Retina (tissue), 1 donor: ENCODE measurements around the gene LHX4.

ENCODE experiments used
- DNase-seq: peaks from one replicate; pipeline ENCODE4 v3.0.0-alpha.2; 2016

The LHX4 gene

GRCh38 chr1:180228648-180229482 lies 1.2 kb upstream of the LHX4 start:
- DNase-seq: peak; percentile 80

DNA sequence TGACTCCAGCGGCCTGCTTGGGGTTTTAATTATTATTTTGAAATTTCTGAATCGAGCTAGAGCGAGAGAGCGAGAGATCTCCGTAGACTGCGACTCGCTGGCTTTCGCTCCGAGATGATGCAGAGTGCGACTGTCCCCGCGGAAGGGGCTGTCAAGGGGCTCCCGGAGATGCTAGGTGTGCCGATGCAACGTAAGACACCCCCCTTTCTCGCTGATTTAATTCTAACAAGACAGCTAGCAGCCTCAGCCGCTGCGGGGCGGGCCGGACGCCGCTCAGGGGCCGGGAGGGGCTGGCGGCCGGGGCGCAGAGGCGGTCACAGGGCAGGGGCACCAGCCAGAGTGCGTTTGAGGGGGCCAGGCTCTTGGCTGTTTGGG lies 339 bp downstream of the LHX4 start:
- peak; percentile 78 for DNase-seq

DNA sequence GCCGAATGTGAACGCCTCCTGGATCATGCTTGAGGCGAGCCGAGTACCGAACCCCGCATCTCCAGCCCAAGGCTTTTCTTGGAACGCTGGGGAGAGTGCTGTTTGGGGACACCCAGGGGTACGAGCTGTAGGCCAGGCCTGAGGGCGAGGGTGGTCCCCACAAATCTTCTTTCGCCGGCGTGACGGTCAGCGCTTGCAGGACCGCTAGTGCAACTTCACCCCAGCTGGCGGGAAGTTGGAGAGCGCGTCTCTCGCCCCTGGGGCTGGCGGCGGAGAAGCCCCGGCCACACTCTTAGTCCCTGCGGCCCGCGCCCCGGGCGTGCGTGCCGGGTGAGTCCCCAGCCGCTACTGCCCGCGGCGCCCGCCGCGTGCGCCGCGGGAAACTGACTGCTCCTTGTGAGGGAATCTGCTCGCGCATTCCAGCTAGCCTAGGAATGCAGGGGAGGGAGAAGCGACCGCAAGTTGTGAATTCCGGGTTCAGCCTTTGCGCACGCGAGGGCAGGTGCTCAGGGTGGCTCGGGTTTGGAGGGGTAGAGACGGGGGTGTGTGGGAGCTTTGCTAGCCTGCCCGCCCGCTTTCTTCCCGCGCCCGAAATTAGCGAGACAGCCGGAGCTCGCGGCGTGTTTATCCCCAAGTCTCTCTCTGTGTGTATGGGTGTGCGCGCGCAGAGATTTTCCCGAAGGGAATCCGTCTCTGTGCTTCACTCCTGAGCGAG lies 884 bp downstream of the LHX4 start:
- peak; percentile 75 for DNase-seq

GRCh38 chr1:180231506-180231921 lies 1.4 kb downstream of the LHX4 start:
- DNase-seq: peak; percentile 72

GRCh38 chr1:180231936-180232335 lies 1.9 kb downstream of the LHX4 start:
- DNase-seq: no peak

DNA sequence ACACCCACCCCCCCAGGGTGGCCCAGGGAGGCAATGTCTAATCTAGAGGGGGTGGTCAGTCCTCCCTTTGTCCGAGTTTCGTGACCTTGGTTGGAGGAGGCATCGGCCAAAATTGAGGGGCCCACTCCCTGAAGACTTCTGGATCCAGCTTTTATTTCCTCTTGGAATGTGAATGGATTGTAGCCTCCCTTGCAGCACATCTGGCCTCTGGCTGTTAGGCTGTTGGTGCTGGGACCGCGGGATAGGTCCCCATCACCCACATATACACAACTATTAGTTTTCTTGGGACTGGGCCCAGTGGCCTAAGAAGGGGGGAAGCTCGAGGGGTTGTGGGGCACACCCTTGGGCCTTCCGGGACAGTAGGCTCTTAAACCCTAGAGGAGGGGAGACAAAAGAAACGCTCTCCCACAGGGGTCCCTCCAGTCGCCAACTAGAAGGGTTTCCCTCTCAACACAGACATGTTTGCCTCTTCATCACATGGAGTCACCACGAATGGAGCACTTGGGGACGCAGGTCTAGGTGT lies 2.5 kb downstream of the LHX4 start:
- no peak for DNase-seq

GRCh38 chr1:180233191-180234011 lies 3.3 kb downstream of the LHX4 start:
- DNase-seq: peak; percentile 50

DNA sequence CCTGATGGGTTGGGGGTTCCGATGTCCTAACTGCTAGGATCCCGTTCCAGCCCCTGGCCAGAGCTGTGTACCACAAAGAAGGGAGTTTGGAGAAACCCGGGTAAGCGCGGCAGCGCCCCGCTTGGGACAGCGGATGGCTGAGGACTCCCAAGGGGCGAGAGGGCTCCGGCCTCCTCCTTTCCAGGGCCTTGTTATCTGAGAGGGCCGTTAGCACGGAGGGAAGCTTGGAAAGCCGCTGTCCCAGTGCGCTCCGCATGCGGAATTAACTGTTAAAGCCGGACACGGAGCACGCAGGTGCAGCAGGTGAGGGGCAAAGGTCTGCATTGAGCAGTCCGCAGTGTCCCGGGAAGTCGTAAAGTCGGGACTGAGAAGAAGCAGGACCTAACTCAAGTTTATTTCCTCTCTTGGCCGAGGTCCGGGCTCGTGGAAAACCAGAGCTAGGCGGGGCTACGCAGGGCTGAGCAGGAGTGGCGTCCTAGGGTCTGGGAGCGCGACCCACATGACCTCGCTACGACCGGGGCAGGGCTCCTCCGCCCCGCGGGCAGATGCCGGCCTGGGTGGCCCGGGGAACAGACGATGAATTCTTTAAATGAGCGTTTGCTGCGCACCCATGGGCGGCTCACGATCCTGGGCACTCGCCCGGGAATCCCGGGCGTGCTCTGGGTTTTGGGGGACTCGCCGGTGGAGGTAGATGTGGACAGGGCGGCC lies 4.5 kb downstream of the LHX4 start:
- DNase-seq: peak; percentile 72

DNA sequence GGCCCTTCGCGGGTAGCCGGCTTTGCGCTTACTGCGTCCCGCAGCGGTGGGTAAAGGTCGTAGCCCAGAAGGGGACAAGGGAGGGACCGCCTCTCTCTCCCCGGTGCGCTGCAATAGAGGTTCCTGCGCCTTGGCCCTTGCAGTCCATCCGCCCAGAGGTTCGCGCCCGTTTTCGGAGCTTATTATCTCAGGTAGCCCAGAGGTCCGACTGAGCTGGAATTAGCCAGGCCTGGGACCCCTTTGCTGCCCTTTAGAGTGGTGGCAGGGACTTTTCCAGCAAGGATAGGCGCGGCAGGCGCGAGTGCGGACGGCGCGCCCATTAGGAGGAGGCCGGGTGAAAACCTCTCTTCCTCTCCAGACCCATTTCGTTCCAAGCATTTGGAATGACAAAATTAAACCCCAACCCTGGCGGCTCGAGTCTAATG lies 5.0 kb downstream of the LHX4 start:
- peak; percentile 64 for DNase-seq

GRCh38 chr1:180235502-180236239 lies 5.6 kb downstream of the LHX4 start:
- DNase-seq: peak; percentile 57

- peak; percentile 53 for DNase-seq
Measured at GRCh38 chr1:180236698-180237509, 6.8 kb downstream of the LHX4 start.

DNA sequence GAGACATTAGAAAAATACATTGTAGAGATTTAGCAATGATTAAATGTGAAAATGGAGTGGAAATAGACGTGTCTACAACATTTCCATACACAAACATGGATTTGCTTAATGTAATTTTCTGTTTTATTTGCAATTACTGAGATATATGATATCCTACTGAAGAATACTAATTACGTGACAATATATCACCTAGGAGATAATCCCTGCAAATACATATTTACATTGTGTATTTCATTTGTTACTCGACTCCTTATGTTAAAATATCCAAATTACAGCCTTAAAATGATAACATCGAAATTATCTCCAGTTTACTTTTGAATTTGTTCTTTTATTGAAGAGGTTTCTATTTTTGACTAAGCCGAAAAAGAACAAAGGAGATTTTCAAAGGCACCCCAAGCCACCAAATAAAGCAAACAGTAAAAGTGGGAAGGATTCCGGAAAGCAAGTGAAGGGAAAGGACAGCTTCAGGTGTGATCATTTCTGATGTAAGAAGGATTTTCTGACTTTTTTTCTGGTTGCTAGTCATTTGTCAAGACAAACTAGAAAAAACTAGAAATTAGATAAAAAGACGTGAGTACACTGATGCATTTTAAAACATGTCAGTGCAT lies 7.9 kb downstream of the LHX4 start:
- no peak for DNase-seq

DNA sequence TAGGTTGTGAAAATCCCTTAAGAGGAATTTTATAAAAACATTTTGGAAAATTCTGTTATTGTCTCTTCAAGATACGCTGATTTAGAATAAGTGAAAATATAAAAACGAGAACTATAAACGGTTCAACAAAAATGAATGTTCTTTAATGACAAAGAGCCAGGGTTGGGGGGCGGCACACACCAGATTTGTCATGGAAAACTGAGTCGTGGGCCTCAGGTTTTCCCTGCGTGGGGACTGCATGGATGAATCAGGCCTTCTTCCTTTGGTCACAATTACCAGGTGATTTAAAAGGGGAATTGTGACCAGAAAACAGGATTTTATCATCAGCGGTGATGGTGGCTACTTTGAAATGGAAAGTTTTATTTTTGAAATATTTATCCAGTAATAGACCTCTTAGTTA lies 8.6 kb downstream of the LHX4 start:
- no peak for DNase-seq

GRCh38 chr1:180239145-180240096 lies 9.4 kb downstream of the LHX4 start:
- DNase-seq: no peak

DNA sequence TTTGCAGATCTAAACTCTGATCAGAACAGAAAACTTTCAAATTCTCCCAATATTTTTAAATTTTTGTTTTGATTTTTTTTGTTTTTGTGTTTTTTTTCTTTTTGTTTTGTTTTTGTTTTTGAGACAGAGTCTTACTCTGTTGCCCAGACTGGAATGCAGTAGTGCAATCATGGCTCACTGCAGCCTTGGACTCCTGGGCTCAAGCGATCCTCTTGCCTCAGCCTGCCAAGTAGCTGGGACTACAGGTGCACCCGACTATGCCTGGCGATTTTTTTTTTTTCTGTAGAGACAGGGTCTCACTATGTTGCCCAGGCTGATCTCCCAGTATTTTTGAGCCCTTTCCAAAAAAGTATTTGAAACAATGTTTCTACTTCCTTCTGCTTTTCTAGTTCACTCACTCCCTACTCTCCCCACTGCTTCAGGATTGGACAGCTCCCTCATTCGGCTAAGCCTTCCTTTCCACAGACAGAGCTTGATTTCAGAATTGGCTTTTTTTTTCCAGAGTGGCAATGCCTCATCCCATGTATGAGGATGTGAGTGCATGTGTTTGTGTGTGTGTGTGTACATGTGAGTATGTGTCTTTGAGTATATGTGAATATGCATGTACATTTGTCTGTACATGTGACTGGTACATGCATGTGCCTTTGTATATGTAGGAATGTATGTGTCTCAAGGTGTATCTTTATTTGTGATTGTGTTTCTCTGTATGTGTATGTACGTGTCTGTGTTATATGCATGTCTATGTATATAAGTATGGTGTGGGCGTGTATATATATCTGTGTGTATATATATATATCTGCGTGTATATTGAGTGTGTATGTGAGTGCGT lies 11.9 kb downstream of the LHX4 start:
- DNase-seq: no peak

GRCh38 chr1:180243517-180244221 lies 13.6 kb downstream of the LHX4 start:
- DNase-seq: no peak

DNA sequence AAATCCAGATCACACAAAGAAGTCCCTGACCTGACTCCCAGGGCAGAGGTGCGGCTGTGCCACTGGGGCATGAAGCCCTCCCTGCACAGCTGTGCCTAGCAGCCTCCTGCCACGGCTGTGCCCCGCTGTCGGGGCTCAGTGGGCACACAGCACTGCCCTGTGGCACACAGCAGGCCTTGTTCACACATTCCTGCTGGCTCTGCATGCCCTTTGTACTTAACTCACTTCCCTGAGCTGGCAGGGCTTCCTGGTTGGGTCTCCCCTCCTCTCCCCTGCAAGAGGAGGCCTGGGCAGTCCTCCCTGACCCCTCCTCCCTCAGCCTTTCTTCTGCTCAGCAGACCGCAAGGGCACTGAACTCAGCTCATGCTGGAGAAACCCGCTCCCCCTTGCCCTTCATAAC lies 14.8 kb downstream of the LHX4 start:
- no peak for DNase-seq

DNA sequence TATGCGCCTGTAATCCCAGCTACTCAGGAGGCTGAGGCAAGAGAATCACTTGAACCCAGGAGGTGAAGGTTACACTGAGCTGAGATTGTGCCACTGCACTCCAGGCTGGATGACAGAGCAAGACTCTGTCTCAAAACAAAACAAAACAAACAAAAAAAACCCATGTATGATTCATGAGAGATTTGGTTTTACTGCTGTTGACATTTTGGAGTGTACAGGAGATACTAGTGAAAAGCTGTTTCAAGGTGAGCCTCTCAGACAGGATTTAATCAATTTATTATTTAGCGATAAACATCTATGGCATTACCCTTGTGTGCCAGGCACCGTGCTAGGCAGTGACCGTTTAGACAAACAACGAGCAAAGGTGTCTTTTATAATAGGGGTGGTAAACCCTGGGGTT lies 16.5 kb downstream of the LHX4 start:
- DNase-seq: no peak
